Superior temporal gyrus (tissue), 1 donor: Measurements from ENCODE around the gene ARL9.
"Not testable (repeated sequence)": the region's sequence is repeated elsewhere in the genome, so short reads cannot be mapped to it uniquely, and the experiment has no call there.

ENCODE experiments used
- DNase-seq: peaks from one replicate; pipeline ENCODE4 v3.0.0-alpha.2; 2016; ENCODE audit errors: extremely low spot score

Gene ARL9, protein sequence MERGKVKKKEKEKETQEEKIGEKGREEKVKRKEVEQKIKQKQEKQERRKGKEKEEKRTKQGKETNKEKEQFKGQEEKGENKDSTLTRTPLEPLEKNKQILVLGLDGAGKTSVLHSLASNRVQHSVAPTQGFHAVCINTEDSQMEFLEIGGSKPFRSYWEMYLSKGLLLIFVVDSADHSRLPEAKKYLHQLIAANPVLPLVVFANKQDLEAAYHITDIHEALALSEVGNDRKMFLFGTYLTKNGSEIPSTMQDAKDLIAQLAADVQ

DNA sequence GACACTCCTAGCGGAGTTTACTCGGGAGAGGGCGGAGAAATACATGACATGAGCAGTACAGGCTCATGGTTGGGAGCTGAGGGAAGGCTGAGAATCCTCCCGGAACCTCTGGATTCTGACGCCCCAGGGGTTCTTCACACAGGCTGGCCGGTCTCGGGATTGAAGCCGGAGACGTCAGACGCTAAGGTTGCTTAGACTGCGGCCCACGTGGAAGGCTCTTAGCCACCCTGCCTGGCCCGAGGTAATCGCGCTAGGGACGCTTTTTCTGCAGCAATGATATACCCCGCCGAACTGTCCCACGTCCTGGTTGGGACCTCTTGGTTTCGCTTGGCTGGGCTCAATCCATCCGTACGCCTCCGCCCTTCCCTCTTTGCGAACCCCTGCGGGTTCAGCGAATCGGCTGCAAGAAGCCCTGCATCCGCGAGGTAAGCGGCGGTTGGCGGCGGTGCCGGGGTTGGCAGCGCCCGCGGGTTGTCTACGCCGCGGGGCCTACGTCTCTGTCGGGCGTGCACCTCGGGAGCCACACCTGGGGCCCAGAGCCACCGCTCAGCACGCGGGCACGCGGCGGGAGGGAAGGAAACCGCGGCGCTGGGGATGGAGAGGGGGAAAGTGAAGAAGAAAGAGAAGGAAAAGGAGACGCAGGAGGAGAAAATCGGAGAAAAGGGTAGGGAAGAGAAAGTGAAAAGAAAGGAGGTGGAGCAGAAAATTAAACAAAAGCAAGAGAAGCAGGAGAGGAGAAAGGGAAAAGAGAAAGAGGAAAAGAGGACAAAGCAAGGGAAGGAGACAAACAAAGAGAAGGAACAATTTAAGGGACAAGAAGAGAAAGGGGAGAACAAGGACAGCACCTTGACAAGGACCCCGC, at the start of gene ARL9:
Gene ARL9, plus strand, starts transcription at position 523 of the 862 bp plus-strand sequence. Its CDS starts 72 bp downstream, at position 595.
- no peak for DNase-seq

DNA sequence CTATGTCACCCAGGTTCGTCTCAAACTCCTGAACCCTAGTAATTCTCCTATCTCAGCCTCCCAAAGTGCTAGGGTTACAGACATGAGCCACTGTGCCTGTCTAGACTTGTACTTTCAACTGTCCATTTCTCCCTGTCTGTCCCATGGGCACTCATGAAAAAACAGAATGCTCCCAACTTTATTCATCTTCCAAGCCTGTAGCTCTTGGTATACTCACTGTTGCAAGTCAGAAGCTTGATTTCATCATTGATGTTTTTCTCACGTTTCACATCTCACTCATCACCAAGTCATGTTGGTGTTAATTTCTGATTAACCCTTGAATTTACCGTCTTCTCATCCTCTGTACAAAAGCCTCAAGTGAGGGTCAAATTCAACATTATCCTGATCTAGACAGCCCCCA, 45.5 kb upstream of the ARL9 start:
- DNase-seq: no peak

DNA sequence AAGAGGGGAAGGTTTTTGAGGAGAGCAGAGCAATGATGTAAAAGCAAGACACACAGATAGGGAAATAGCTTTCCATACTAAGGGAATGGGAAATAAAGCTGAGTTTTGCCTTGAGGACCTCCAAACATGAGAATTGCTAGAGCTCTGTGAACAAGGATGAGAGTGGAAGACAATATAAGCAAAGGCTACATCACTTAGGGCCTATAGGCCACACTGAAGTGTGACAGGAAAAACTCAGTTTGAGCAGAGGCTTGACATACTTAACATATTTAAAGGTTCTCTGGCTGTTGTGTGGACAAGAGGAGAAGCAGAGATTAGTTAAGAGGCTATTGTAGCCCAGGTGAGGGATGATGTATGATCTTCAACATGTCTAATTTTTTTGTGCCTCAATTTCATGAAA, 43.4 kb upstream of the ARL9 start:
- no peak for DNase-seq

DNA sequence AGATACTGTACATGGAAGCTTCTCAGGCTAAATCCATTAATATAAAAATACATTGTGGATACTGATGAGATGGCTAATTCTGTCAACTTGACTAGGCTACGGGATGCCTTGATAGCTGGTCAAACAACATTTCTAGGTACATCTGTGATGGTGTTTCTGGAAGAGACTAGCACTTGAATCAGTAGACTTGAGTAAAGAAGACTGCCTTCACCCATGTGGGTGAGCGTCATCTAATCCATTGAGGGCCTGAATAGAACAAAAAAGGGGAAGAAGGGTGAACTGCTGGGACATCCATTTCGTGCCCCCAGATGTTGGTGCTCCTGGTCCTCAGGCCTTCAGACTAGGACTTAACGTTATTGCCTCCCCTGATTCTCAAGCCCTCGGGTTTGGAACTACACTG, 41.9 kb upstream of the ARL9 start:
- no peak for DNase-seq

DNA sequence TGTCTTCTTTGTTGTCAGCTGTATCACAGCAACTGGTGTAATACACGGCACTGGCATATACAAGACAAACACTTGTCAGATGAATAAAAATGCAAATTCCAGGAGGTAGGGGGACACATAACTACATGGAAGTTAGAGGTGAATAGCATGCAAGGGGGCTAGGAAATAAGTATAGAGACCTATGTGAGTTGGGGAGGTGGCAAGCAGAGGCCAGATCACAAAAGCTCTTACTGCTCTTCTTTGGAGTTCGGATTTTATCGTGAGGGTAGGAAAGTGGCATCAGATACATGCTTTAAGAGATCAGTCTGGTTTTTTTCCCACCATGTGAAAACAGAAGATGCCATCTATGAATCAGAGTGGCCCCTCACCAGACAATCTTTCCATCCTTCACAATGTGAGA, 41.0 kb upstream of the ARL9 start:
- DNase-seq: no peak

DNA sequence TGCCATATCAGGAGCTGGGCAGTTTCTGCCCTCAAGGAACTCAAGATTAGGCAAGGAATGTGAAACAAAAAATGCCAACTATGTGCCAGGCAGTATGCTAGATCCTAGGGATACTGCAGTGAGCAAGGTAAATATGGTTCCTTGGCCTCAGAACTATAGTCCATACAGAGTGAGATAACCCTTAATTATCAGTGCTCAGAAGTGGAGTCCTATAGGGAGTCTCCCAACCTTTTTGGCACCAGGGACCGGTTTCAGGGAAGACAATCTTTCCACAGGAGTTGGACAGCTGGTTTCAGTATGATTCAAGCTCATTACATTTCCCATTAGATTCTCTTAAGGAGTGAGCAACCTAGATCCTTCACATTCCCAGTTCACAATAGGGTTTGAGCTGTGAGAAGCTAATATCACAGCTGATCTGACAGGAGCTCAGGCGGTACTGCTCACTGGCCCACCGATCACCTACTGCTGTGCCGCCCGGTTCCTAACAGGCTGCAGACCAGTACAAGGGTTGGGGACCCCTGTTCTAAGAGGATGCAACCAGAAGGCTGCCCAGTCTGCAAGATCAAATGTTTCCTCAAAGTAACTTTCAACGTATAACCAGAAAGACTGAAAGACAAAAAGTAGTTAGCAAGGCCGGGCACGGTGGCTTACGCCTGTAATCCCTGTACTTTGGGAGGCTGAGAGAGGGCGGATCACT, 39.8 kb upstream of the ARL9 start:
- no peak for DNase-seq

DNA sequence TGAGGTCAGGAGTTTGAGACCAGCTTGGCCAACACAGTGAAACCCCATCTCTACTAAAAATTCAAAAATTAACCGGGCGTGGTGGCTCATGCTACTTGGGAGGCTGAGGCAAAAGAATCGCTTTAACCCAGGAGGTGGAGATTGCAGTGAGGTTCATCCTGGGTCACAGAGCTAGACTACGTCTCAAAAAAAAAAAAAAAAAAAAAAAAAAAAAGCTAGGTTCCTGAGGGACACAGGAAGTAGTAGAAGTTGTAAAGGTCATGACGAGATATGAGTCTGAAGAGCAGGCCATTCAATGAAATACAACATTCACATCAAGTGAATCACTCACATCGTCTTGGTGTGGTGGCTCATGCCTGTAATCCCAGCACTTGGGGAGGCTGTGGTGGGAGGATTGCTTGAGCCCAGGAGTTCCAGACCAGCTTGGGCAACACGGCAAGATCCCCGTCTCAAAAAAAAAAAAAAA, 39.3 kb upstream of the ARL9 start:
- DNase-seq: not testable (repeated sequence)

DNA sequence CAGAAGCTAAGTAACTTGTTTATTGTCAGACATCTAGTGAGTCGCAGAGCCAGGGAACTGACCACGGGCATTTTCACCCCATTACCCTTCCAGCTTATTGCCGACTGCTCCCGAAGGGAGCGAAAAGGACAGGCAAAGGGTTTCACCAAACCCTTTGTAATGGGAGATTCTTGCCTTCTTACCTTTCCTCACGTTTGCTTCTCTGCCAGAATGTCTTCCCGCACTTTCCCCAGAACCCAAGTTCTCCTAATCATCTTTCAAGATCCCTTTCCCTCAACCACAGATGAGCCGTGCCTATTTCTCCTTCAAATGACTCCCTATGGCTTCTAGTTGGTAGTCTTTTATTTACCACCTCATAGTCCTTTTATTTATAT, 38.7 kb upstream of the ARL9 start:
- no peak for DNase-seq

DNA sequence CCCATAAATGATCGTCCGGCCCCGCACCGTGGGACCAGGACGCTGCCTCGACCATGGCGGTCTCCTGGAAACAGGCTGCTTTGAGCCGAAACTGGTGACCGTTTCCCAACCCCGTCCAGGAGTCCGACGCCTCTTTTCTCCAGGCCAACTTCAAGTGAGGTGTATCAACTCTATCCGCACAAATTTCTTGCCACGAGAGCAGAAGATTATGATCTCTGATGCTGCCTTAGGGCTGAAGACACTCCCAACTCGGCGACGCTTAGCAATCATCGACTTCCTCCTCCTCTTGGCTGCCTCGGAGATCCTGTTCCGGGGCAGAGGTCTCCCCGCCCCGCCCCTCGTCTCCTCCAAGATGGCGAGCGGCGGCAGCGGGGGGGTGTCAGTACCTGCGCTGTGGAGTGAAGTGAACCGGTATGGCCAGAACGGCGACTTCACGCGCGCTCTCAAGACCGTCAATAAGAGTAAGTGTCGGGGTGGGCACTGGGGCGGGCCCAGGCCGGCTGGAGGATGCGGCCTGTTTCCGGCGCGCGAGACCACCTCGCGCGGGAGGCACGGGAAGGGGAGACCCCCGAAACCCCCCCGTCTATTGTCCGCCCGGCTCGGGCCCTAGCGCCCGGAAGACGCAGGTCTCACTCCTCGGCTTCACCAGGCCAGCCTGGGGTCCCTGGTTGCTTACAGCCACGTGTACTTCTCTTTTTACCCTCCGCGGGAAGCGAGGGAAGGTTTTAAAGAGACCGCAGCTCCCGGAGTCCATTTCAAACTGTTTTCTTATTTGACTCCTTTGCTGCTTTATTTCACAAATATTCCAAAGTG, 38.1 kb upstream of the ARL9 start, which contains the start of gene SRP72:
Gene SRP72, plus strand, starts transcription at position 334 of the 813 bp plus-strand sequence. Its CDS starts 19 bp downstream, at position 353.
- DNase-seq: peak; percentile 92

DNA sequence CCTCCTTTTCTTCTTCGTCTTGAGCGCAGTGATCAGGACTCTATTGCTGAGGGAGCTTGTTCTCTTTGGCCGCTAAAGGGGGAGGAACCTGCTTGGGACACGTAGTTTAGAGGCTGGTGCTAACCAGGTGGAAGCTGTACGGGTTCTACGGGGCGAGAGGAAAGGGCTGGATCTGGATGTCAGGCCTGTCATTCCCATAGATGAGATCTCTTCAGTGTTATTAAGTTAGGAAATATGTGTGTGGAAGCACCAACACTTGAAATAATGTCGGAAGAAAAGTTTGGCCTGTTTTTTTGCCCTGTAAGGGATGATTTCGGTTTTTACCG, 37.5 kb upstream of the ARL9 start:
- peak; percentile 63 for DNase-seq

DNA sequence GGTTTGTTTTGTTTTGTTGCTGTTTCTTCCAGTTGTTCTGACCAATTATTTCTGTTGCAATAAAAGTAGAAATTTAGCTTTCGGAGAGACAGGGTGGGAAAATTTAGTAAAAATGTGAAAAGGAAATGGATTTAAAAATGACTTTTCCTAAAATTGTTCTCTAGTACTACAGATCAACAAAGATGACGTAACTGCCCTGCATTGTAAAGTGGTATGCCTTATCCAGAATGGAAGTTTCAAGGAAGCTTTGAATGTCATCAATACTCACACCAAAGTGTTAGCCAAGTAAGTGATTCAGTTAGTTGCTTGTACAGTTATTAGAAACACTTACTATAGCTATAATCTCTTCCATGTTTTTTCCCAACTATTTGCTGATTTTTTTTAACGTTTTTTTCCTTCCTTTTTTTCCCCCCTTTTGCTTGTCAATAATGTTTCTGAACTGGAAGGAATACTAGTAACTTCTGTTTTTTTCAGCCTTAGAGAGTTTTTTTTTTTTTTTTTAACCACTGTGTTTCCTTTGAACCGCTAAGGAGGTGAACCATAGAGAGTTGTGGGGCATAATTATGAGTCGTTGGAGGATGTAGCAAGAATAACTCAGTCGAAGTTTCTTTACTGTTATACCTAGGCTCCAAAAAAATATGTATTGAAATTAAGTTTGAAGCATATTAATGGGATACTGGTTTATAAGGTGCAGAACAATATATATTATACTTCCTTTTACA, 35.9 kb upstream of the ARL9 start:
- no peak for DNase-seq

DNA sequence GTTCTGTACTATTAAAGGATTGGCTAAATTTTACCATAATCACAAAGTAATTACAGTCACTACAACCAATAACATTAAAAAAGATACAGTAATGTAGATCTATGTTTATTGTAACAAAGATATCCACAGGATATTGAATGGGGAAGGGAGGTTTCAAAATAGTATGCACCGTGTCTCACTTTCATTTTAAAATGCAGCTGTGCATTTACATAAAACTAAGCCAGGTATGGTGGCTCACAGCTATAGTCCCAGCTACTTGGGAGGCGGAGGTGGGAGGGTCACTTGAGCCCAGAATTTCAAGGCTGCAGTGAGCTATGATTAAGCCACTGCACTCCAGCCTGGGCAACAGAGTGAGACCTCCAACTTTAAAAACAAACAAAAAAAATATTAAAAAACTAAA, 29.7 kb upstream of the ARL9 start:
- no peak for DNase-seq

DNA sequence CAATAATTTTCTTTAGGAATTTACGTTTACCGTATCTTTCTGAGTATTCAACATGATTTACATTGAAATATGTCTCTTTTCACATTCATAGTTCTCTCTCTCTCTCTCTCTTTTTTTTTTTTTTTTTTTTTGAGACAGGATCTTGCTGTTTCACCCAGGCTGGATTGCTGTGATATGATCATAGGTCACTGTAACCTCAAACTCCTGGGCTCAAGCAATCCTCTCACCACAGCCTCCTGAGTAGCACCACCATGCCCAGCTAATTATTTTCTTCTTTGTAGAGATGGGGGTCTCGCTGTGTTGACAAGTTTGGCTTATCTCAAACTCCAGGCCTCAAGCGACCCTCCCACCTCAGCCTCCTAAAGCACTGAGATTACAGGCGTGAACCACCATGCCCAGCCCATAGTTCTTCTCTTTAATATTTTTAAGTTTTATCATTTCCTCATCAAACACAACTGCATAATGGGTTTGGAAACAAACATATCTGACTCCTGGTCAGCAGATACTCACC, 28.3 kb upstream of the ARL9 start:
- DNase-seq: no peak

DNA sequence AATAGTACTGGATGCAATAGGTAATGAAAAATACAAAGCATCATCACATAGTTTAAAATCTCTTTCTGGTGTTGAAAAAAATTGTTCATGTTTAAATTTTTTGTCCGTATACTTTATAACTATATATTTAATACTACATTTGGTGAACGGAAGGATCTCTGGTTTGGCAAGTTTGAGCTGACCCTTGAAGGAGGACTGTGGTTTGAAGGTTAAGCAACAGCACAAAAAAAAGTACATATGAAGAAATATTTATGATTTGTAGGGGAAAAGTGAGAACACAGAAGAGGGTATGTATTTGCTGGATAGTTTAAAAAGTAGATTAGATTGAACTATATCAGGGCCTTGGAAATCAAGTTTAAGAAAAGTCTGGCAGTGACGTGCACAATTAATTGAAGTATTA, 24.9 kb upstream of the ARL9 start:
- DNase-seq: no peak

DNA sequence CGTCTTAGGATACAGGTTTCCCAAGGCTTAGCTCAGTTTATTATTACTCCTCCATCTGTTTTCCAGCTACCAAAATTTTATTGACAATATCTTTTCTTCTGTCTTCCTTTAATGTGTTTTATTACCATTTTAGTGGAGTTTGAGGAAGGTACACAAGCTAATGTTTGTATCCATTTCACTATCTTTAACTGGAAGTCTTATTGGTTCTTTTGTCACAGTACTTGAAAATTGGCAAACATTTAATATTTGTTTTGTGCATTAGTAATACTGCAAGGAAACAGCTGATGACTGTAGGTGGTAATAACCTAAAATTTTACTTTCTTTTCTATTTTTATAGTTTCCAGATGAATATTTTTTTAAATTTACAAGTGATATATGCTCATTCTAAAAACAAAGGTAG, 9.3 kb upstream of the ARL9 start:
- DNase-seq: no peak

DNA sequence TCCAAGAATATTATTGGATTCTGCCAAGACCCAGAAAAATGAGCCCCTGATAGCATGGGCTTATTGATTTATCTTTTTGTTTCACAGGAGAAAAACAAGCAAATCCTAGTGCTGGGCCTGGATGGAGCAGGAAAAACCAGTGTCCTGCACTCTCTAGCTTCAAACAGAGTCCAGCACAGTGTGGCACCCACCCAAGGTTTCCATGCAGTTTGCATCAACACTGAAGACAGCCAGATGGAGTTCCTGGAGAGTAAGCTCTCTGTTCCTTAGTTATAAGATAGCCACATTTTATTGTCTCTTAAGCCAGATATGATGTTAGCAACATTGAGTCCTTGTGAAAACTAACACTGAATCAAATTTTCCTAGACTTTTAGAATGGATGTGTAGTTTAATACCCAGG, 5.5 kb downstream of the ARL9 start:
- DNase-seq: no peak

DNA sequence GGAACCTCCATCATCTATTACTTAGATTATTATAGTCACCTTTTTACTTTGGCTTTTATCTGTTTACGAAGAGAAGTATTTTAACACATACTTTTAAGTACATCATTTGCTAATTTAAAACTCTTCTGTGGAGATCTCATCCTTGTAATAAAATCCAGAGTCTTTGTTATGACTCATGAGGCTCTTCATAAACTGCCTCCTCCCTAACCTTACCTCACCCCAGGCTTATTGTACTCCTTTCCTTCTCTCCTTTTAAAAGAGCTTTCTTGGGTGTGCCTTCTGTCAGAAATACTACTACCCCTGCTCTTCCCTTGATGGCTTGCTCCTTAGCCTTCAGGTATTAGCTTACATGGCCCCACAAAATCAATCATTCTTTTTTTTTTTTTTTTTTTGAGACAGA, 6.6 kb downstream of the ARL9 start:
- DNase-seq: no peak

DNA sequence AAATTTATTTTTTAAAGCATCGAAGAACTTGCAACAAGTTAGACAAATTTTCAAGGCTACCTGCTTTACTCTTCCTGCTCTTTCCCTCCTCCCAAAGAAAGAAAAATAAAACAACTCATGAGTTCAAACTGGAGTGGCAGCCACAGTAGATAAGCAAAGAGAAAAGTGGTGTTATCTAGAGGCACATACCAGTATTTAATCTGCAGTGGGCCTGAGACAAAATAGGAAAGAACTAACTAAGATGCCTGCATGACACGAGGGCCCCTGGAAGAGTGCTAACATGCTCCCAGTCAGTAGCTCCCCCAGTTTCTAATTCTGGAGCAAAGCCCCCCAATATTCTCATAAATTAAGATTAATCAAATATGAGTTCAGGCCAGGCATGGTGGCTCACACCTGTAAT, 7.9 kb downstream of the ARL9 start:
- no peak for DNase-seq

DNA sequence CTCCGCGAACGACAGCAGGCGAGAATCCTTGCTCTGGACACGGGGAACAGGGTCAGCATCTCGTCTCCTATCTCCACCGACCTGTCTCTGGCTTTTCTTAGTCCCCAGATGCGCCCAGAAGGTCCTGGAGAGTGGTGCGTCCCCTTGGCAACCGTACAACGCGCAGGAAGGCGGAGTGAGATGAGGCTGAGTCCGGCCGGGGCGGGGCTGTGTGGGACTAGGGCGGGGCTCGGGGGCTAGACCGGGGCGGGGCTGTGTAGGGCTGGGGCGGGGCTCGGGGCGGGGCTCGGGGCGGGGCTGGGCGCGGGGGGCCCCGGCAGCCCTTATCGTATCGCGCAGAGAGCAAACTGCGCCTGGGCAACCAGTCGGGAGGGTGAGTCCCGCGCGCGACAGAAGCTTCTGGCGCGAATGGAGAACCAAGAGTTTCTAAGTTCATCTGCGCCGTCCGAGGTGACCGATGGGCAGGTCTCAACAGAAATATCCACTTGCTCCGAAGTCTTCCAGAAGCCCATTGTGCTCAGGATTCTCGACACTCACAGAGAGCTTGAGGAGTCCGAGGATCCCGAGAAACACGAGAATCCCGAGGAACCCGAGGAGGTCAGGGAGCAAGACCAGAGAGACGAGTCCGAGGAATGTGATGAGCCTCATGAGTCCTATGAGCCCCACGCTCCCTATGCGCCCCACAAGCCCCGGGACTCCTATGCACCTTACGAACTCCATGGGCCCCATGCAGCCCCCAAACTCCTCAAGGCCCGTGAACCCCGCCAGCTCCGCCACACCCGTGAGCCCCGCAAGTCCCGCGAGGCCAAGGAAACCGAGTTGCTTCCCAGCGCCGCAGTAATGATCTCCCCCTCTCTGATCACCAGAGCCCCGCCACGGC, 24.9 kb downstream of the ARL9 start:
- DNase-seq: peak; percentile 61
